ENCODE results near the gene PHYH.
"Not testable (repeated sequence)": the region's sequence is repeated elsewhere in the genome, so short reads cannot be mapped to it uniquely, and the experiment has no call there.

Gene PHYH

DNA sequence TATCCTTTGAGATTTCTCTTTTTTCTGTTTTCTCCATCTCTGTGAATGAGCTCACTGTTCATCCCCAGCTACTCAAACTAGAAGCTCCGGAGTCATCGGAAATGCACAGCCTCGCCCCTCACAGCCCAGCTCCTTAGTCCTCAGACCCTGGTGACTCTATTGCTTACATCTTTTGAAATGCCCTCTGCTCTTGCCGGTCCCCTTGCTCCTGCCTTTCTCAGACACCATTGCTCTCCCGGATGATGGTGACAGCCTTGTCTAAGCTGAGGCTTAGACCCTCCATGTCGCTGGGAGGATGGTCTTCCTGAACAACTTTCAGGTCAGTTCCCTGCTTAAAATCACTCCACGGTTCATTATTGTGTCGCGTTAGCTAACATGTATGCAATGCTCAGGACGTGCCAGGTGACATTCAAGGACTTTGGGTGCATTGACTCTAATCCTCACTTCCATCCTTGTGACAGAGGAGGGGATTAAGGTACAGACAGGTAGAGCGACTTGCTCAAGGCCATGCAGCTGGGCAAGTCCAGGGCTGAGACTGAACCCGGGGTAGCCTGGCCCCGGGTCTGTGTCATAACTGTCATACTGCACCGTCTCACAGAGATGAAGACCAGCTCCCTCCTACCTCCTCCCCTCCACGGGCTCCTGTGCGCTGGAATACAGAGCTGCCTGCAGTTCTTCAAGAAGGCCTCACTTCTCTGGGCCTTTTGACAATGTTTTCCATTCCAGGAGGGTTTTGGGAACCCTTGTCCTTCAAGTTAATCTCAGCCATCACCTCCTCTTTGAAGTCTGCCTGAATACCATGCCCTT lies 61.4 kb downstream of the PHYH start:
- no peak for DNase-seq
- Histone ChIP-seq H3K4ac (ENCODE audit: low read depth, low read length) (no peak overlapping the region), H4K5ac (ENCODE audit: low read length) (no peak overlapping the region), H3K79me2 (ENCODE audit: control insufficient read depth, insufficient read depth, low read length) (no peaks in the 10 kb centered on the region), H3K79me1 (ENCODE audit: low read length) (no peaks in the 10 kb centered on the region), H3K23ac (ENCODE audit: low read length) (no peak overlapping the region), H3K27me3 (ENCODE audit: insufficient read depth, low read length, poor library complexity) (no peaks in the 10 kb centered on the region), H3K56ac (ENCODE audit: low read length) (no peak overlapping the region), H4K8ac (ENCODE audit: low read depth, low read length) (no peak overlapping the region), H3K27ac (ENCODE audit: low read depth, low read length) (no peak overlapping the region), H2BK15ac (replicated peaks; ENCODE audit: low read depth) (no peak overlapping the region), H3K9ac (ENCODE audit: low read length) (no peak overlapping the region), H3K4me2 (ENCODE audit: low read length) (no peak overlapping the region), H3K18ac (ENCODE audit: low read length) (no peak overlapping the region), H3K4me3 (ENCODE audit: low read length) (no peak overlapping the region), H3K36me3 (ENCODE audit: control insufficient read depth, insufficient read depth, low read length) (no peaks in the 10 kb centered on the region), H2BK120ac (ENCODE audit: low read depth, low read length) (no peak overlapping the region), H2AK5ac (ENCODE audit: low read length) (no peak overlapping the region), H3K4me1 (ENCODE audit: control insufficient read depth, low read depth, low read length) (no peaks in the 10 kb centered on the region), H2BK5ac (ENCODE audit: low read length) (no peak overlapping the region)
- WGBS (ENCODE audit: extremely low coverage, insufficient coverage, low lambda C conversion rate) = no CpG with 5 or more reads among the region's 16 CpGs

DNA sequence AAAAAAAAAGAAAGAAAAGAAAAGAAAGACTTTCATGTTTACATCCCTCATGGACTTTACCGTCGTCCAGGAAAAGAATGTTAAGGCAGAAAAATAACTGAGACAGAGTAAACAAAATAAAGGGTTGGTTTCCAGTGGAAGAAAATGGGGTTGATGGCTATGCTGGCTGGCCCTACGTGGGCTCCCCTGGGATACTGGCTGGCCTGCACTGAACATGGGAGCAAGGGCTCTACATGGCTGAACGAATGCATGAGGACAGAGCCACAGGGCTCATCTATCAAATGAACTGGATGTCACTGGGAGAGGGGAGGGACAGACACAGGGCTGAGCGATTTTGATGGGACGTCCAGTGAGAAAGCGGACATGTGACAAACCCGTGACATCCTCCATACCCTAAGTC lies 63.2 kb downstream of the PHYH start:
- Histone ChIP-seq H3K4me1 (ENCODE audit: control insufficient read depth, low read depth, low read length) (no peaks in the 10 kb centered on the region), H2BK120ac (ENCODE audit: low read depth, low read length) (no peak overlapping the region), H3K79me2 (ENCODE audit: control insufficient read depth, insufficient read depth, low read length) (no peaks in the 10 kb centered on the region), H3K36me3 (ENCODE audit: control insufficient read depth, insufficient read depth, low read length) (no peaks in the 10 kb centered on the region), H3K4me3 (ENCODE audit: low read length) (no peak overlapping the region), H3K4me2 (ENCODE audit: low read length) (no peak overlapping the region), H3K27me3 (ENCODE audit: insufficient read depth, low read length, poor library complexity) (no peaks in the 10 kb centered on the region), H3K9ac (ENCODE audit: low read length) (no peak overlapping the region), H3K23ac (ENCODE audit: low read length) (no peak overlapping the region), H4K8ac (ENCODE audit: low read depth, low read length) (no peak overlapping the region), H3K18ac (ENCODE audit: low read length) (no peak overlapping the region), H2AK5ac (ENCODE audit: low read length) (no peak overlapping the region), H2BK5ac (ENCODE audit: low read length) (no peak overlapping the region), H3K79me1 (ENCODE audit: low read length) (no peaks in the 10 kb centered on the region), H3K4ac (ENCODE audit: low read depth, low read length) (no peak overlapping the region), H3K27ac (ENCODE audit: low read depth, low read length) (no peak overlapping the region), H3K56ac (ENCODE audit: low read length) (no peak overlapping the region), H4K5ac (ENCODE audit: low read length) (no peak overlapping the region), H2BK15ac (replicated peaks; ENCODE audit: low read depth) (no peak overlapping the region)
- WGBS (ENCODE audit: extremely low coverage, insufficient coverage, low lambda C conversion rate) = no CpG with 5 or more reads among the region's 8 CpGs
- no peak for DNase-seq

DNA sequence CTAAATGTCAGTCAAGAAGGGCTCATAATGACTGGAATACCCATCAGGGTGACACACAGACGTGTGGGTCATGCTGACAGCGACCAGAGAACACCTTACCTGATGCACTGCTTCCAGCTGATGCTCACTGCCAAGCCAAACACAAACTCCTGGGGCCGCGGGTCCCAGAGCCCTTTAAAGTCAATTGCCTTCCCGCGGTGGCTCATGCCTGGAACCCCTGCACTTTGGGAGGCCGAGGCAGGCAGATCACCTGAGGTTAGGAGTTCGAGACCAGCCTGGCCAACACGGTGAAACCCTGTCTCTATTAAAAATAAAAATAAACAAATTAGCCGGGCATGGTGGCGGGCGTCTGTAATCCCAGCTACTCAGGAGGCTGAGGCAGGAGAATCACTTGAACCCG lies 65.1 kb downstream of the PHYH start:
- WGBS (ENCODE audit: extremely low coverage, insufficient coverage, low lambda C conversion rate) = no CpG with 5 or more reads among the region's 13 CpGs

DNA sequence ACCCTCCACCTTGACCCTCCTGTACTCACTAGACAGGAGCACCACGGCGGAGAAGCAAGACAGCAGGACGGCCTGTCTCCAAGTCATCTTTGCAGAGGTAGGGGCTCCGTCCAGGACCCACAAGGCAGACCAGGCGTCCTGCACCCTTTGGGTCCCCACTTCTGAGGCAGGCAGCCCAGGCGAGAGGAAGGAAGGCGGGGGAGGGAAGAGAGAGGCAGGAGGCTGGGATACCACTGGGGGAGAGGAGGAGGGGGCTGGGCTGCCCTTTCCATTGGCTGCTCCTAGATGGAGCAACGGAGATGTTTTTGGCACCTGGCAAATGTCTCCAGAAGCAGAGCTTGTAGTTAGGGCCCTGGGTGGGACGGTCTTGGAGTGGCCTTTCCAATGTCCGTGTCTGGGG lies 65.7 kb downstream of the PHYH start, which contains the start of gene UCMA:
TSS of gene UCMA (minus strand) at position 203 of the 400 bp plus-strand sequence. CDS start at position 87, 116 bp downstream.
- no peak within 1 kb of the TSS for H3K18ac ChIP-seq (ENCODE audit: low read length)
- H3K27ac ChIP-seq (ENCODE audit: low read depth, low read length) = no peak within 1 kb of the TSS
- no peak within 1 kb of the TSS for H4K5ac ChIP-seq (ENCODE audit: low read length)
- no peak for DNase-seq
- no peaks in the 10 kb centered on the region for H3K36me3 ChIP-seq (ENCODE audit: control insufficient read depth, insufficient read depth, low read length)
- H2AK5ac ChIP-seq (ENCODE audit: low read length) = no peak within 1 kb of the TSS
- H3K4ac ChIP-seq (ENCODE audit: low read depth, low read length) = no peak within 1 kb of the TSS
- no peak within 1 kb of the TSS for H2BK15ac ChIP-seq (replicated peaks; ENCODE audit: low read depth)
- no peak within 1 kb of the TSS for H4K8ac ChIP-seq (ENCODE audit: low read depth, low read length)
- H3K27me3 ChIP-seq (ENCODE audit: insufficient read depth, low read length, poor library complexity) = no peaks in the 10 kb centered on the region
- H3K56ac ChIP-seq (ENCODE audit: low read length) = no peak within 1 kb of the TSS
- no peaks in the 10 kb centered on the region for H3K79me2 ChIP-seq (ENCODE audit: control insufficient read depth, insufficient read depth, low read length)
- H3K23ac ChIP-seq (ENCODE audit: low read length) = no peak within 1 kb of the TSS
- H3K4me3 ChIP-seq (ENCODE audit: low read length) = no peak within 1 kb of the TSS
- no peak within 1 kb of the TSS for H2BK120ac ChIP-seq (ENCODE audit: low read depth, low read length)
- no peaks in the 10 kb centered on the region for H3K79me1 ChIP-seq (ENCODE audit: low read length)
- no peak within 1 kb of the TSS for H3K4me2 ChIP-seq (ENCODE audit: low read length)
- no peak within 1 kb of the TSS for H3K9ac ChIP-seq (ENCODE audit: low read length)
- H3K4me1 ChIP-seq (ENCODE audit: control insufficient read depth, low read depth, low read length) = no peaks in the 10 kb centered on the region
- no peak within 1 kb of the TSS for H2BK5ac ChIP-seq (ENCODE audit: low read length)
- WGBS (ENCODE audit: extremely low coverage, insufficient coverage, low lambda C conversion rate) = no CpG with 5 or more reads among the region's 10 CpGs

More for the DNA sequence above, 65.1 kb downstream of the PHYH start:
- not testable (repeated sequence) for H3K9ac ChIP-seq (ENCODE audit: low read length); H2AK5ac ChIP-seq (ENCODE audit: low read length); H3K27me3 ChIP-seq (ENCODE audit: insufficient read depth, low read length, poor library complexity); H3K4ac ChIP-seq (ENCODE audit: low read depth, low read length); H3K23ac ChIP-seq (ENCODE audit: low read length); H4K8ac ChIP-seq (ENCODE audit: low read depth, low read length); H3K4me3 ChIP-seq (ENCODE audit: low read length); H3K4me1 ChIP-seq (ENCODE audit: control insufficient read depth, low read depth, low read length); H3K4me2 ChIP-seq (ENCODE audit: low read length); H3K18ac ChIP-seq (ENCODE audit: low read length); H3K79me1 ChIP-seq (ENCODE audit: low read length); H2BK5ac ChIP-seq (ENCODE audit: low read length); H3K27ac ChIP-seq (ENCODE audit: low read depth, low read length); H3K56ac ChIP-seq (ENCODE audit: low read length); H2BK15ac ChIP-seq (replicated peaks; ENCODE audit: low read depth); H3K79me2 ChIP-seq (ENCODE audit: control insufficient read depth, insufficient read depth, low read length); DNase-seq; H3K36me3 ChIP-seq (ENCODE audit: control insufficient read depth, insufficient read depth, low read length); H4K5ac ChIP-seq (ENCODE audit: low read length); H2BK120ac ChIP-seq (ENCODE audit: low read depth, low read length)

DNA sequence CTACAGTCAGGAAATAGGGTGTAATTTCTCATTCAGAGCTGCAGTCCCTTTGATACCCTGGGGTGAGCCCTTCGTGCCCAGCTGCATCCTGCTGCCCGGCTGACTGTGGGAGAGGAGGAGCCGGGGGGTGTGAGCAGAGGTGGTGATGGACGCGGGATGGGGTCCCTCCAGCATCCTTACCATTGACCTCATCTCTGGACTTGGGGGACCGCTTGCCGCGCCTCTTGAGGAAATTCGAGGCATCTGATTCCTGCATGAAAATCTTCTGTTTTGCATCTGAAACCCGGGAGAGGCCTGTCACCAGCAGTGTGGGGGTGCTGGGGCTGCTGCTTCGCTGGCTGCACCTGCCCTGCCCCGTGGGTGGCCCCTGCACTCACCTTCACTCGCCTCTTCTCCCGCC lies 66.5 kb downstream of the PHYH start:
- Histone ChIP-seq H3K18ac (ENCODE audit: low read length) (no peak overlapping the region), H3K4ac (ENCODE audit: low read depth, low read length) (no peak overlapping the region), H3K27ac (ENCODE audit: low read depth, low read length) (no peak overlapping the region), H3K23ac (ENCODE audit: low read length) (no peak overlapping the region), H3K4me2 (ENCODE audit: low read length) (no peak overlapping the region), H2BK5ac (ENCODE audit: low read length) (no peak overlapping the region), H3K79me1 (ENCODE audit: low read length) (no peaks in the 10 kb centered on the region), H3K9ac (ENCODE audit: low read length) (no peak overlapping the region), H3K36me3 (ENCODE audit: control insufficient read depth, insufficient read depth, low read length) (no peaks in the 10 kb centered on the region), H4K8ac (ENCODE audit: low read depth, low read length) (no peak overlapping the region), H3K27me3 (ENCODE audit: insufficient read depth, low read length, poor library complexity) (no peaks in the 10 kb centered on the region), H3K4me3 (ENCODE audit: low read length) (no peak overlapping the region), H3K79me2 (ENCODE audit: control insufficient read depth, insufficient read depth, low read length) (no peaks in the 10 kb centered on the region), H2BK15ac (replicated peaks; ENCODE audit: low read depth) (no peak overlapping the region), H3K56ac (ENCODE audit: low read length) (no peak overlapping the region), H2AK5ac (ENCODE audit: low read length) (no peak overlapping the region), H2BK120ac (ENCODE audit: low read depth, low read length) (no peak overlapping the region), H3K4me1 (ENCODE audit: control insufficient read depth, low read depth, low read length) (no peaks in the 10 kb centered on the region), H4K5ac (ENCODE audit: low read length) (no peak overlapping the region)
- DNase-seq = no peak
- no CpG with 5 or more reads among the region's 14 CpGs for WGBS (ENCODE audit: extremely low coverage, insufficient coverage, low lambda C conversion rate)

DNA sequence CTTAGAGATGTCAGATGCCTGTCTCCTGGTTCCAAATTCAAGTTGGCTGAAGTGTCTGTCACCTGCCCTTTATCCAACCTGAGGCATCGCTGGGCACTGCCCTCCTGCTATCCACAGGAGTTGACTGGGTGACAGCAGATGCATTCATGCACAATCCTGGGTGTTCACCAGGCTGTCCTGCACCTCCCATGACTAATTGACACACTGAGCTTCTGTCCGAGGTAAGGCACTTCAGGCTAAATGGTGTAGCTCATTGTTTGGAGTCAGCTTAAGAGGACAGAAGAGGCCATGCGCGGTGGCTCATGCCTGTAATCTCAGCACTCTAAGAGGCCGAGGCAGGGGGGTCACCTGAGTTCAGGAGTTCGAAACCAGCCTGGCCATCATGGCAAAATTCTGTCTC lies 68.1 kb downstream of the PHYH start:
- no peak overlapping the region for H2BK120ac ChIP-seq (ENCODE audit: low read depth, low read length)
- H3K79me2 ChIP-seq (ENCODE audit: control insufficient read depth, insufficient read depth, low read length) = no peaks in the 10 kb centered on the region
- H2BK15ac ChIP-seq (replicated peaks; ENCODE audit: low read depth) = no peak overlapping the region
- H3K18ac ChIP-seq (ENCODE audit: low read length) = no peak overlapping the region
- no CpG with 5 or more reads among the region's 6 CpGs for WGBS (ENCODE audit: extremely low coverage, insufficient coverage, low lambda C conversion rate)
- no peak overlapping the region for H3K4me3 ChIP-seq (ENCODE audit: low read length)
- no peak overlapping the region for H2AK5ac ChIP-seq (ENCODE audit: low read length)
- no peak overlapping the region for H3K4me2 ChIP-seq (ENCODE audit: low read length)
- H3K27me3 ChIP-seq (ENCODE audit: insufficient read depth, low read length, poor library complexity) = no peaks in the 10 kb centered on the region
- H3K4ac ChIP-seq (ENCODE audit: low read depth, low read length) = no peak overlapping the region
- no peak overlapping the region for H3K9ac ChIP-seq (ENCODE audit: low read length)
- H2BK5ac ChIP-seq (ENCODE audit: low read length) = no peak overlapping the region
- no peak overlapping the region for H4K5ac ChIP-seq (ENCODE audit: low read length)
- no peaks in the 10 kb centered on the region for H3K79me1 ChIP-seq (ENCODE audit: low read length)
- no peak for DNase-seq
- no peak overlapping the region for H3K23ac ChIP-seq (ENCODE audit: low read length)
- no peaks in the 10 kb centered on the region for H3K36me3 ChIP-seq (ENCODE audit: control insufficient read depth, insufficient read depth, low read length)
- H3K4me1 ChIP-seq (ENCODE audit: control insufficient read depth, low read depth, low read length) = no peaks in the 10 kb centered on the region
- H3K56ac ChIP-seq (ENCODE audit: low read length) = no peak overlapping the region
- no peak overlapping the region for H3K27ac ChIP-seq (ENCODE audit: low read depth, low read length)
- no peak overlapping the region for H4K8ac ChIP-seq (ENCODE audit: low read depth, low read length)

Measured in mesendoderm (in vitro differentiated cells).